HepG2 (cell line): ENCODE results near the gene MKRN1. TPM values are rescaled to one million over a fixed set of nuclear protein-coding genes. Genes with fewer than 3 reads are reported as not detected.

Source experiments
- CSRNP2 ChIP-seq: sonication (generic); formaldehyde crosslinking; conservative IDR thresholded peaks from 2 replicates; pipeline ENCODE4 v1.8.0; 2022; ENCODE audit warnings: low read depth, missing genetic modification reagents
- FOXJ3 ChIP-seq: sonication (generic); formaldehyde crosslinking; IDR thresholded peaks from 2 replicates; pipeline ENCODE4 v1.4.0; 2020; ENCODE audit warnings: missing genetic modification reagents, mild to moderate bottlenecking, borderline replicate concordance
- GATAD1 ChIP-seq: IDR thresholded peaks from 2 replicates; pipeline ENCODE4 v1.6.1; 2016; ENCODE audit warnings: missing genetic modification reagents, missing compliant biosample characterization
- HMG20B ChIP-seq: conservative IDR thresholded peaks from 2 replicates; pipeline ENCODE4 v1.6.1; 2016; ENCODE audit warnings: missing genetic modification reagents, missing compliant biosample characterization
- JDP2 ChIP-seq: sonication (generic); formaldehyde crosslinking; IDR thresholded peaks from 2 replicates; pipeline ENCODE4 v1.8.1; 2022; ENCODE audit warnings: missing genetic modification reagents, borderline replicate concordance
- NFE2 ChIP-seq: sonication (generic); formaldehyde crosslinking; IDR thresholded peaks from 2 replicates; pipeline ENCODE4 v1.4.0; 2020; ENCODE audit warnings: missing genetic modification reagents
- NR1H2 ChIP-seq: sonication (generic); formaldehyde crosslinking; IDR thresholded peaks from 2 replicates; pipeline ENCODE4 v1.8.1; 2022; ENCODE audit warnings: low read depth, missing genetic modification reagents, borderline replicate concordance
- REPIN1 ChIP-seq: sonication (generic); formaldehyde crosslinking; IDR thresholded peaks from 2 replicates; pipeline ENCODE4 v1.8.0; 2022; ENCODE audit warnings: missing genetic modification reagents, low read depth, mild to moderate bottlenecking, borderline replicate concordance
- THYN1 ChIP-seq: sonication (generic); formaldehyde crosslinking; IDR thresholded peaks from 2 replicates; pipeline ENCODE4 v1.8.1; 2023; ENCODE audit warnings: low read depth, mild to moderate bottlenecking, moderate library complexity, missing genetic modification reagents, borderline replicate concordance
- YEATS4 ChIP-seq: sonication (generic); formaldehyde crosslinking; IDR thresholded peaks from 2 replicates; pipeline ENCODE4 v1.4.0; 2020; ENCODE audit warnings: missing genetic modification reagents, borderline replicate concordance
- ZBTB1 ChIP-seq: sonication (generic); formaldehyde crosslinking; IDR thresholded peaks from 2 replicates; pipeline ENCODE4 v1.4.0; 2020; ENCODE audit warnings: missing genetic modification reagents, borderline replicate concordance
- ZNF256 ChIP-seq: sonication (generic); formaldehyde crosslinking; conservative IDR thresholded peaks from 2 replicates; pipeline ENCODE4 v1.4.0; 2020; ENCODE audit warnings: missing genetic modification reagents
- ZNF569 ChIP-seq: sonication (generic); formaldehyde crosslinking; IDR thresholded peaks from 2 replicates; pipeline ENCODE4 v1.5.0; 2020; ENCODE audit warnings: mild to moderate bottlenecking, missing genetic modification reagents, moderate library complexity, borderline replicate concordance
- ZNF619 ChIP-seq: sonication (generic); formaldehyde crosslinking; IDR thresholded peaks from 2 replicates; pipeline ENCODE4 v1.4.0; 2020; ENCODE audit warnings: mild to moderate bottlenecking, missing genetic modification reagents
- ZNF792 ChIP-seq: IDR thresholded peaks from 2 replicates; pipeline ENCODE4 v1.6.1; 2016
- polyA plus RNA-seq, 8 experiments: library from polyadenylated mRNA; depleted of rRNA in 3 of 8; stranded (reverse) in 7 of 8; unstranded in 1 of 8; fragments of >200 nt; fragmentation: Illumina TruSeq in 4 of 8; extraction: Trizol in 4 of 8; gene quantifications; 2 replicates each; pipeline versions ENCODE4 v1.2.1 to v1.2.3, GENCODE V29; 2011 to 2016; ENCODE audit warnings: low read depth in 4 of 8, missing spikeins in 1 of 8, mixed read lengths in 1 of 8; ENCODE audit not compliant: insufficient read depth in 1 of 8
- total RNA-seq, 5 experiments: library from RNA; depleted of rRNA; stranded (reverse); fragments of >200 nt; fragmentation: Illumina TruSeq; extraction: Trizol; gene quantifications; 2 replicates each; pipeline ENCODE4 v1.2.3, GENCODE V29; 2016; ENCODE audit warnings: low read depth in 1 of 5
- TF ChIP-seq, protein P1 (sequence below): sonication (generic); formaldehyde crosslinking; IDR thresholded peaks from 2 replicates; pipeline ENCODE4 v1.9.0; 2021; ENCODE audit warnings: missing genetic modification reagents, borderline replicate concordance
- TF ChIP-seq, protein P2 (sequence below): sonication (generic); formaldehyde crosslinking; IDR thresholded peaks from 2 replicates; pipeline ENCODE4 v1.8.0; 2022; ENCODE audit warnings: low read depth, missing genetic modification reagents
- TF ChIP-seq, protein P3 (sequence below): sonication (generic); formaldehyde crosslinking; IDR thresholded peaks from 2 replicates; pipeline ENCODE4 v1.8.1; 2023; ENCODE audit warnings: mild to moderate bottlenecking, missing genetic modification reagents, borderline replicate concordance
- TF ChIP-seq, protein P4 (sequence below): sonication (generic); formaldehyde crosslinking; conservative IDR thresholded peaks from 2 replicates; pipeline ENCODE4 v1.4.0; 2020; ENCODE audit warnings: missing genetic modification reagents

MKRN1 gene
- total and polyA plus RNA-seq, 2 of the 13 experiments (the other 11 are each of a cell fraction or from before 2014, with no cell fraction given) = 28.5 to 32.8 TPM

GRCh38 chr7:140479062-140479738, at the start of gene MKRN1 (continued):
- TF ChIP-seq, protein P1, sequence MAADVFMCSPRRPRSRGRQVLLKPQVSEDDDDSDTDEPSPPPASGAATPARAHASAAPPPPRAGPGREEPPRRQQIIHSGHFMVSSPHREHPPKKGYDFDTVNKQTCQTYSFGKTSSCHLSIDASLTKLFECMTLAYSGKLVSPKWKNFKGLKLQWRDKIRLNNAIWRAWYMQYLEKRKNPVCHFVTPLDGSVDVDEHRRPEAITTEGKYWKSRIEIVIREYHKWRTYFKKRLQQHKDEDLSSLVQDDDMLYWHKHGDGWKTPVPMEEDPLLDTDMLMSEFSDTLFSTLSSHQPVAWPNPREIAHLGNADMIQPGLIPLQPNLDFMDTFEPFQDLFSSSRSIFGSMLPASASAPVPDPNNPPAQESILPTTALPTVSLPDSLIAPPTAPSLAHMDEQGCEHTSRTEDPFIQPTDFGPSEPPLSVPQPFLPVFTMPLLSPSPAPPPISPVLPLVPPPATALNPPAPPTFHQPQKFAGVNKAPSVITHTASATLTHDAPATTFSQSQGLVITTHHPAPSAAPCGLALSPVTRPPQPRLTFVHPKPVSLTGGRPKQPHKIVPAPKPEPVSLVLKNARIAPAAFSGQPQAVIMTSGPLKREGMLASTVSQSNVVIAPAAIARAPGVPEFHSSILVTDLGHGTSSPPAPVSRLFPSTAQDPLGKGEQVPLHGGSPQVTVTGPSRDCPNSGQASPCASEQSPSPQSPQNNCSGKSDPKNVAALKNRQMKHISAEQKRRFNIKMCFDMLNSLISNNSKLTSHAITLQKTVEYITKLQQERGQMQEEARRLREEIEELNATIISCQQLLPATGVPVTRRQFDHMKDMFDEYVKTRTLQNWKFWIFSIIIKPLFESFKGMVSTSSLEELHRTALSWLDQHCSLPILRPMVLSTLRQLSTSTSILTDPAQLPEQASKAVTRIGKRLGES (CRISPR knock-in tag) = no peak
- TF ChIP-seq ZNF256 (CRISPR knock-in tag) (no peak), REPIN1 (CRISPR knock-in tag) (peak; percentile 66; the same call in 1 of the 2 replicates), GATAD1 (CRISPR knock-in tag) (peak; percentile 90), YEATS4 (CRISPR knock-in tag) (0 out of 2 replicates have a peak, but pooled peaks have one; percentile 50), HMG20B (CRISPR knock-in tag) (0 out of 2 replicates have a peak, but pooled peaks have one; percentile 18), ZBTB1 (no peak), ZNF619 (CRISPR knock-in tag) (no peak), CSRNP2 (CRISPR knock-in tag) (no peak), FOXJ3 (CRISPR knock-in tag) (peak; percentile 23; the same call in 1 of the 2 replicates), JDP2 (no peak), ZNF792 (CRISPR knock-in tag) (peak; percentile 73; the same call in 1 of the 2 replicates), NFE2 (CRISPR knock-in tag) (no peak), ZNF569 (no peak), THYN1 (CRISPR knock-in tag) (no peak), NR1H2 (no peak)
- TF ChIP-seq, protein P2, sequence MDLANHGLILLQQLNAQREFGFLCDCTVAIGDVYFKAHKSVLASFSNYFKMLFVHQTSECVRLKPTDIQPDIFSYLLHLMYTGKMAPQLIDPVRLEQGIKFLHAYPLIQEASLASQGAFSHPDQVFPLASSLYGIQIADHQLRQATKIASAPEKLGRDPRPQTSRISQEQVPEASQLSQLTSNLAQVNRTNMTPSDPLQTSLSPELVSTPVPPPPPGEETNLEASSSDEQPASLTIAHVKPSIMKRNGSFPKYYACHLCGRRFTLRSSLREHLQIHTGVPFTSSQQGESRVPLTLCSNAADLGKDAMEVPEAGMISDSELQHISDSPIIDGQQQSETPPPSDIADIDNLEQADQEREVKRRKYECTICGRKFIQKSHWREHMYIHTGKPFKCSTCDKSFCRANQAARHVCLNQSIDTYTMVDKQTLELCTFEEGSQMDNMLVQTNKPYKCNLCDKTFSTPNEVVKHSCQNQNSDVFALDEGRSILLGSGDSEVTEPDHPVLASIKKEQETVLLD (CRISPR knock-in tag) = peak; percentile 88
- TF ChIP-seq, protein P3, sequence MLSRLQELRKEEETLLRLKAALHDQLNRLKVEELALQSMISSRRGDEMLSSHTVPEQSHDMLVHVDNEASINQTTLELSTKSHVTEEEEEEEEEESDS (CRISPR knock-in tag) = no peak
- TF ChIP-seq, protein P4, sequence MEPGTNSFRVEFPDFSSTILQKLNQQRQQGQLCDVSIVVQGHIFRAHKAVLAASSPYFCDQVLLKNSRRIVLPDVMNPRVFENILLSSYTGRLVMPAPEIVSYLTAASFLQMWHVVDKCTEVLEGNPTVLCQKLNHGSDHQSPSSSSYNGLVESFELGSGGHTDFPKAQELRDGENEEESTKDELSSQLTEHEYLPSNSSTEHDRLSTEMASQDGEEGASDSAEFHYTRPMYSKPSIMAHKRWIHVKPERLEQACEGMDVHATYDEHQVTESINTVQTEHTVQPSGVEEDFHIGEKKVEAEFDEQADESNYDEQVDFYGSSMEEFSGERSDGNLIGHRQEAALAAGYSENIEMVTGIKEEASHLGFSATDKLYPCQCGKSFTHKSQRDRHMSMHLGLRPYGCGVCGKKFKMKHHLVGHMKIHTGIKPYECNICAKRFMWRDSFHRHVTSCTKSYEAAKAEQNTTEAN = peak; percentile 82; the same call in 1 of the 2 replicates
